LHCN-M2 (cell line): ENCODE results near the gene LBHD1. TPM values are rescaled to one million over a fixed set of nuclear protein-coding genes. Genes with fewer than 3 reads are reported as not detected.
"Not testable (repeated sequence)": the region's sequence is repeated elsewhere in the genome, so short reads cannot be mapped to it uniquely, and the experiment has no call there.

Experiments
- DNase-seq: peaks from one replicate; pipeline ENCODE4 v3.0.0-alpha.2; 2012; ENCODE audit warnings: low read depth
- polyA plus RNA-seq: library from polyadenylated mRNA; unstranded; fragments of >200 nt; gene quantifications from one replicate; pipeline ENCODE4 v1.2.1, GENCODE V29; 2012; ENCODE audit warnings: missing spikeins
- total RNA-seq: library from RNA; depleted of rRNA; stranded (reverse); fragments of >200 nt; gene quantifications from 2 replicates; pipeline ENCODE4 v1.2.3, GENCODE V29; 2014; rRNA removed

Gene LBHD1
- 3.7 and 4.7 TPM in 2 replicates for total RNA-seq
- 2.0 TPM for polyA plus RNA-seq

DNA sequence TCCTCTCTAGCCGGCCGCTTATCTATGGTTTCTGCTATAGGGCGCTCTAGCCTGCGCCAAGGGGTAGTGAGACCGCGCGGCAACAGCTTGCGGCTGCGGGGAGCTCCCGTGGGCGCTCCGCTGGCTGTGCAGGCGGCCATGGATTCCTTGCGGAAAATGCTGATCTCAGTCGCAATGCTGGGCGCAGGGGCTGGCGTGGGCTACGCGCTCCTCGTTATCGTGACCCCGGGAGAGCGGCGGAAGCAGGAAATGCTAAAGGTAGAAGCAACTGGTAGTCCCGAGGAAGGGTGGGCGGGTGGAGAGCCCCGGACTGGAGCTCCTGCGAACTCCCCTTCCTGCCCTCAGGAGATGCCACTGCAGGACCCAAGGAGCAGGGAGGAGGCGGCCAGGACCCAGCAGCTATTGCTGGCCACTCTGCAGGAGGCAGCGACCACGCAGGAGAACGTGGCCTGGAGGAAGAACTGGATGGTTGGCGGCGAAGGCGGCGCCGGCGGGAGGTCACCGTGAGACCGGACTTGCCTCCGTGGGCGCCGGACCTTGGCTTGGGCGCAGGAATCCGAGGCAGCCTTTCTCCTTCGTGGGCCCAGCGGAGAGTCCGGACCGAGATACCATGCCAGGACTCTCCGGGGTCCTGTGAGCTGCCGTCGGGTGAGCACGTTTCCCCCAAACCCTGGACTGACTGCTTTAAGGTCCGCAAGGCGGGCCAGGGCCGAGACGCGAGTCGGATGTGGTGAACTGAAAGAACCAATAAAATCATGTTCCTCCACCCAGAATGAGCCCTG, at the start of gene LBHD1, which contains the start of gene UQCC3:
LBHD1 (minus strand) TSS at position 660 of the 782 bp plus-strand sequence. CDS start 2,236 bp downstream, outside the sequence.
UQCC3 (plus strand) TSS at position 66 of the 782 bp plus-strand sequence; CDS start at position 139, 73 bp downstream.
- peak; percentile 88 for DNase-seq

DNA sequence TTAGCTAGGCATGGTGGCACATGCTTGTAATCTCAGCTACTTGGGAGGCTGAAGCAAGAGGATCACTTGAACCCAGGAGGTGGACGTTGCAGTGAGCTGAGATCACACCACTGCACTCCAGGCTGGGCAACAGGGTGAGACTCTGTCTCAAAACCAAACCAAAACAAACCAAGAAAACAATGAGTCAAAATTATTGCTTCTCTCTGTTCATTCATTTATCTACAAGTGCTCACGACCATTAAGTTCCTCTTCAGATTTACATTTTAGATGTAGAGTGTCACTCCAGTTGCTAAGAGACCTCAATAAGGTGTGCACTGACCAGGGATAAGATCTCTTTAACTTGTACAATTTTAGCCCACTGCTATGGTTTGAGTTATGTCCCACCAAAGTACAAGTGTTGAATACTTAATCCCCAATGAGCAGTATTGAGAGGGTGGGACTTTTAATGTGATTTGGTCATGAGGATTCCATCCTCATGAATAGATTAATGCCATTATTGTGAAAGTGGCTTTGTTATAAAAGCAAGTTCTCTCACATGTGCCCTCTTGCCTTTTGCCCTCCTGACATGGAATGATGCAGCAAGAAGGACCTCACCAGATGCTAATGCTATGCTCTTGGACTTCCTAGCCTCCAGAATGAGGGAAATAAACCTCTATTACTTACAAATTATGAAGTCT, 47.4 kb upstream of the LBHD1 start:
- DNase-seq: peak; percentile 25

DNA sequence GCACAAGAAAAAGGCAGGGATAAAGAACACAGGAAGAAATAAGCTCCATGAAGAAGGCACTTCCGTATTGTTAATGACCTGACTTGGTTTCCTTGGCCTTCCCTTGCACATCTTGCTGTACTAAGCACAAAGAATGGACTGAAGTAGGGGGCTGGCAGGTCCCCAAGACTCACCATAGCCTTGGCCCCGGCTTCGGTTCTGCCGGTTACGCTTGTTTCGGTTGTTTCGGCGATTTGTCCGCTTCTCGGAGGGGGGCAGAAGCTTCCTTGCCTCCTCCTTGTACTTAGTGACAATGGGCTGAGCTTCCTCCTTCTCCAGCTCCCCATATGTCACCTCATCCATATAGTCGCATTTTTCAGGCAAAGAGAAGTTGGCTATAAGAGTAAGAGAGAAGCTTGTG, 44.7 kb upstream of the LBHD1 start:
- no peak for DNase-seq

DNA sequence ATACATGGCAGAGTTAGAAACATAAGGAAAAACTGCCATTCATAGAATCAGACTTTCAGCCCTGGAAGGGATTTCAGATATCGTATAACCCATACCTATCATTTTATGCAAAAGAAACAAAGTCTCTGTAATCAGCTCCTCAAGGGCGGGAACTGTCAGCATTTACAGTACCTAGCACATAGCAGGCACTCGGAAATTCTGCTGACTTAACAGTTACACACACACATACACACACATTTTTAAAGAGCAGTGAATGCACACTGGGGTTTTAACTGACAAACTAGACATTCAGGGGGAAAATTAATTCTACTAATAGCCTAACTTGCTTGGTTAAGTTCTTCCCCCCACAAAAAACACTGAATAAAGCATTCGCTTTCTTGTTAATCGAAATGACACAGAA, 44.1 kb upstream of the LBHD1 start:
- DNase-seq: no peak

DNA sequence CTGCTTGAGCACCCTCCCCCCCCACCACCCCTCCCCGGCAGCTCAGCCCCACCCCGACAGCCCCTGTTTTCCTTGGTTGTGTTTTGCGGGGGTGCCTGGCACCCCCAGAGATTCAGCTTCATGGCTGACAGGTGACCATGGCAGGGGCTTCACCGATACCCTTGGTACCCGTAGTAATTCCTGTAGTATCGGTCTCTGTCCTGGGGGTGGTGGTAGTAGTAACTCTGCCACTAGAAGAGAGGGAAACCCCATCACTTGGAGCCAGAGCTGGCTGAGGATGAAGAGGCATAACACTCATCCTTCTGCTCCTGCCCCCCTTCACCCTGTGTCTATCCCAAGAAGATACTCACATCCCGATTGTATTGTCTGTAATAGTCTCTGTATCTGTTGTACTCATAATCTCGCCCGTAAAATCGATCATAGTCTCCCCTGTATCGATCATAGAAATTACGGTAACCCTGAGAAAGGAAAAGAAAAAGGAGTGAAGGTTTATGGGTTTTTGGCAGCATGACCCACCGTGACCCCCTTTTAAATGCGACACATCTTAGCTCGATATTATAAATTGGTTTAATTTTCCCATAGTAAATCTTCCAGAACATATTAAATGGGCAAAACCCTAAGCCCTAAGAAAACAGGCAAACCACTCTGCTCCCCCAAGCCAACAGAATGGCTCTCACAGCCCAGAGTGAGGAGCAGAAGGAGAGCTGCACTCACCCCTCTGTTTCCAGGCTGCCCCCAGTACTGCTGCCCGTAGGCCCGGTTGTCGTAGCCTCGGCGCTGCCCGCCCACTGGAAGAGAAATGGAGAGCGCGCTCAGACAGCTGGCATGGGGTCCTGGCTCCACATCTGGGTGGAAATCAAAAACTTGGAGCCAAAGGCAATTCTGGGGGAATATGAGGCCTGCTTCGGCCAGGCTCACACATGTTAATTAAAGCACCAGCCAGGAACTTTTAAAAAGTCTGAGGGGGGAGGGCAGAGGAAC, 43.4 kb upstream of the LBHD1 start:
- DNase-seq: no peak

DNA sequence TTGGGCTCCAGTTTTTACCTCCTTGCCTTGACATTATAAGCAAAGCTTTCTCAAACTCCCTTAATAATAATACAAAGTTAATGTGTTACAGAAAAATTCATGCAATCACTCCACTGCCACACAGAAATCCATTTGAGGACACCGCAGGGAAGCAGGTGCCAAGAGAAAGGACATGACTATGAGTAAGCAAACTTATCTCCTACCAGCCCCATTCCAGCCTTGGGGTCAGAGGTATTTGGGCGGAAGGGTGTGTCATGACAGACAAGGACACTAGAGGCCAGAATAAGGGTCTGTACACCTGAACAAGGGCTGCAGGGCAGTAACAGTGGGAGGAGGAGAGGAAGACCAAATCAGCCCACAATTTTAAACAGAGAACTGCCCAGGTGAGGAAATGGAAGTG, 41.3 kb upstream of the LBHD1 start:
- DNase-seq: no peak

DNA sequence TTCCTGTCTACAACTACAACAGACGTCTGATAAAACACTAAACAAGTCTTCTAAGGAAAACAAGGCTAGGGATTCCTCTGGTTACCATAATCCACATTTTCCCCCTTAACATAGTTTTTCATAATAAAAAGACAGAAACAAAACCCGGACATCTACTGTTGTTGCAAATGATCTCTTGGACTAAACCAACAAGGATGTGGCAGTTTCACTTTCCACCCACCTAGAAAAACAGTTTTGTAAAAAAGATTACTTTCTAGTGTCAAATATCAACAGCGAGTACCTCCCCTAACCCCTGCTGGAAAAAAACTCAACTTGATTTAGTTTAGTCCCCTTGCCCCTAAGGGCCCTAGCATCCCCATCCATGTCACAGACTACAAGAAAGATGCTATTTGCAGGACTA, 40.8 kb upstream of the LBHD1 start:
- DNase-seq: no peak

DNA sequence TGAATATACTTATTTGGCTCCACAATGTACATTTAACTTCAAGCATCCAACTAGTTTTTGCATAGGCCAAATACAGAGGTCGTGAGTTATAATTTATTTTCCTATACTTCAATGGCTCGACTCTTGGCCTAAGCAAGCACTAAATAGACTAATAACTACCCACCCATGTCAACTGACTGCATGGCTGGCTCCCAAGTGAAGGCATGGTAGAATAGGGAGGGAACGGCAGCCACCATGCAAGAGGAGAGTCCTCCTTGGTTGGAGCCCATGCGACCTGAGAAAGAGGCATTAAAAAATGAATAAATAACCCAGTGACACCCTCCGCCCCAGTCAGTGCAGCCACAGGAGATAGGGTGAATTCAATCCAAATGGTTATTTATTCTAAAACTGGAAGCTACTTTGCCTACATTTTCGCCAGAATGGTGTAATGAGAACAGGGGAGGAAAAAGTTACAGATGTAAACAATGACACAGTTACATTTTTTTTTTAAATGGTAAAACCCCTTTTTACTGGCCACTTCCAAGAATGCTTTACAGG, 40.3 kb upstream of the LBHD1 start:
- no peak for DNase-seq

DNA sequence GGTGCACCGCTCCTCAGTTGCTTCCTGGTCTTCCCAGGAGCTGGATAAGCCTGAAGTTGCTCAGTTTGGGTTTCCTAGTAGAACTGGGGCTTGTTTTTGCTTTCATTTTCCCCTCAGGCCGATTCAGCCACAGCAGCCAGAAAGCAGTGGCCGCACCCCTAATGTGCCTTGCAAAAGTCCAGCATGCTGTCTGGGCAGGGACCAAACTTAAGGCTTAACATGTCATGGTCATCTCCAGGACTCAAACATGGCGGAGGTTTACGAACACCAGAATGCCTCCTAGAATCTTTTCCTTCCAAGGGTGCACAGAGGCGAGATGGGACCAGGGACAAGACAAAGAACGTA, 37.9 kb upstream of the LBHD1 start:
- peak; percentile 33 for DNase-seq

DNA sequence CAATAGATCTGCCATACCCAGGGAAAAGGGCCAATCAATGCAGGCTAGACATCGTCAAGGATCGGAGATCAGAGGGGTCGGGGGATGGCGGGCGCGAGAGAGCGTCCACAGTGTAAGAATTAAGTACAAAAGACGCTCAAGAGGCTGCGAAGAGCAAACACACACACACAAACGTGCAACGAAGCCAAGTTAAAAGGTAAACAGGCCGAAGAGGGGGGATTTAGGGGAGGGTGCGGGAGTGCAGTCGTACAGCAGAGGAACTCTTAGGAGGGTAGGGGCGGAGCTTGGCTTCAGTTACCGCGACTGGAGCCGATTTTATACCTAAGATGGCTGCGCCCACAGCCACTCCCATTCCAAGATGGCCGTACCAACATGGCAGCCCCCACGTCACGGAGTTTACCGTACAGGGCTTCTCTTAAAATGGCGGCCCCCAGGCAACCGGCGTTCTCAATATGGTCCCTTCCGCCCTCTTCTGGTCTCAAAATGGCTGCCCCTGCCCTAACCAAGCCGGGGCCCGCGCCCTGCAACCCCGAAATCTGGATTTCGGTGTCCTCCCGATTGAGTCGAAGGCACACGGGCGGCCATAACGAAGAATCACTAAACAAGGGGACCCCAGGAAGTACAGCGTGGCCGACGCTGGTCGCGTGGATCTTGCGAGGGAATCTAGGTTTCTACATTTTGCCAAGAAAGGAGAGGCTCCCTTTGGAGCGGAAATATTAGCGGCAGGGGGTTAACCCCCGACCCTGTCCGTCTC, 37.4 kb upstream of the LBHD1 start:
- DNase-seq: peak; percentile 98

DNA sequence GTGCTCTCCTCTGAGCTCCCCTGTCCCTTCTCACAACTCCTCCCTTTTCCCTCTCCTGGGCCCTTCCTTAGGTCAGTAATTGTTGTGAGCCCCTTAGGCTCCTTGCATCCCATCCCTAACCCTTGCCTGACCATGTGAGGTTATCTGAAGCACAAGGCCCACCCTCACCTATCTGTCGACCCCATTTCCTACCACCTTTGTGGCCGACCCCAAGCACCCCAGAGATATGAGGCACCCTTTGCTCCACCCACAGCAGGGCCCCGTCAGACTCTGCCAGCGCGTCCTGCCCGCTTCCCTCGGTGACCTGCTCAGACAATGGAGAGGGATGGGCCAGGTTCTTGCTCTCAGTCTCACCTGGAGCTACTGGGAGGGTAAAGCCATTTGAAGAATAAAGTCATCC, 36.7 kb upstream of the LBHD1 start:
- DNase-seq: no peak

DNA sequence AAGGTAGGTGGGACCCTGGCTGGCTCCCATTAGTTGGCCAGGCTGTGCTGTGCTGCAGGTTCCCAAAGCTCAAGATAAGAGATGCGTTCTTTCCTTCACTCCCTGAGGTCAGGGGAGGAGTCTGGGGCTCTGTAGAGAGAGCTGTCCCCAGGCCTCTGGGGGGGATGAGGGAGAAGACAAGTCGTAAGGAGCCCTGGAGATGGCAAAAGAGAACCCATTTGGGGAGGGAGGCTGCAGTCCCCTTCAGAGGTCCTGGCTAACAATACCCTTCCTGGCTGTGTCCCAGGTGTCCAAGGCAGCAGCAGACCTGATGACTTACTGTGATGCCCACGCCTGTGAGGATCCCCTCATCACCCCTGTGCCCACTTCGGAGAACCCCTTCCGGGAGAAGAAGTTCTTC, 36.3 kb upstream of the LBHD1 start:
- no peak for DNase-seq

DNA sequence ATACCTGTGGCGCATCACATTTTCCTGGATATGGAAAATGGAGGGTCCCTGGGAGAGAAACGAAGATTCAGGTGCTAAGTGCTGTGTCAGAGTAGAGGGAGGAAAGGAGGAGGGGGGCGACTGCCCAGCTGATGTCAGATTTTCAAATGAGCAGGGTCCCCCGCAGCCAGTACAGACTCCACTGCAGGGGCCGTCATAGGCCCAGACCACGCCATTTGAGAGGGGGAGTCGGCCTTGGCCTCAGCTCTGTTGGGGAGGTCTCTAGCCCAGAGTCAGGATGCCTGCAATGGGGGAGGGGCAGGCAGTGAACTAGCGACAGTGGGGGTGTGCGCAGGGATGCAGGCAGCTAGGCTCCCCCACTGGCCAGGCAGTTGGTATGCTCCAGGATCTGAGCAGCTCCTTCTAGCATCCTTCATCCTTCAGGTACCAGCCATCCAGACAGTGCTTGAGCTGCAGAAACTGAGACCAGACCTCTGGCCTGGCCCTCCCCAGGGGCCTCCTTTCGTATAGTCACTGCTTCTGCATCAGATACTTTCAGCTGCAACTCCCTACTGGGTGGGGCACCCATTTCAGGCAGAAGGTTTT, 35.3 kb upstream of the LBHD1 start, which contains the start of the genes BSCL2 and GNG3:
BSCL2 (minus strand) TSS at position 148 of the 585 bp plus-strand sequence. CDS start 229 bp downstream, outside the sequence.
GNG3 (plus strand) TSS at position 400 of the 585 bp plus-strand sequence. CDS start 620 bp downstream, outside the sequence.
- DNase-seq: no peak

DNA sequence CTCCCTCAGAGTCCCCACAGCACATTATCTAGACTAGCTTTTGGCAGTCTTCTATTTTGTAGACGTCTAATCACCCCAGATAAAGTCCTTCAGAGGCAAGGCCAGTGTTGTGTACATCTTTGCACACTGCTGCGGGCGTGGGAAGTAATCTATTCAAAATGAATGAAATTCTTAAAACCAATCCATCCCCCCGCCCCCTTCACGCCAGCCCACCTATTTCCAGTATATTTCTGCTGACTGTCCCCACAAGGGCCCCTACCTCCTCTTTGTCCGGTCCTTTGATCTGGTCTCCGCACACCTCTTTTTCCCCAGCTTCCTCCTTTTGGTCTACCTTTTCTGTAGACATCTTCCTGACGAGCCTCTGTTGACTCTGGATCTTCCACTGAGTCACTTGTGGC, 34.8 kb upstream of the LBHD1 start:
- no peak for DNase-seq

DNA sequence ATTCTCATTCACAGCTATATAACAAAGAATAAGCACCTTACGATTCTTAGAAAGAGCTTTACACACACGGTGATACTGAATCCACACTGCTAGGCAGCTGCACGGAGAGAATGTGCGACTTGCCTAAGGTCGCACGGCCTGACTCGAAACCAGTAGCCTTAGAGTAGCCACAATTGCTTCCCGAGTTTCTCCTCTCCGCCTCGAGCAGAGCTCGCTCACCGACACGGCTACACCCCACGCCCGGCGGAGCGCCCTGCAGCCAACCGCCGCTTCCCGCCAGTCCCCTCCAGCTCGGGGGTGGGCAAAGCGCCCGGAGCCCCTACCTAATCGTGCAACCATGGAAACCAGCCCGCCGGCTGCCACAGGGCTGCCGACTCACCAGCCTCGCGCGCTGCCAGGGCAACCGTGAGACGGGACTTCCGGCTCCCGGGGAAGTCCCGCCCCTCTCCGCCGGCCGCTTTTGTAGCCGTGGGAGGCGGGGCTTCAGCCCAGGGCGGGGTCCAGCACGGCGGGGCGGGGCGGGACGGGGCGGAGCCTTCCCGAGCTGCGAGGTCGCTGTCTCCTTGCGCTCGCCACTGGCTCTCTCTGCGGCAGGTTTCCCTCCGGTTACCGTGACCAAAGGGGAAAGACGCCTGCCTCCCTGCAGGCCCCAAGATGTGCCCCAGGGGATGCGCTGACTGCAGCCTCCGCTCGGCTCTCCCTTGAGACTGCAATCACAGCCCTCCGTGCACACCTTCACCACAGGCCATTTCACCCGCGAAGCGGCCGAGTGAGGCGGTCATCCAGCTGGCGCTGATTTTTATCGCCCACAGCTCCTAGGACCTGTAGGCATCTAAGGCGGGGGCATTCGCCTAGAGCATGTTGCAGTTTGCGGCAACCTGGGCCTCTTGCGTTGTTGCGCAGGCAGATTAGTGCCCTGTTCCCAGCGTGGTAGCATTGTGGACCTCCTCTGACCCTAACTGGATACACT, 34.1 kb upstream of the LBHD1 start:
- peak; percentile 91 for DNase-seq

DNA sequence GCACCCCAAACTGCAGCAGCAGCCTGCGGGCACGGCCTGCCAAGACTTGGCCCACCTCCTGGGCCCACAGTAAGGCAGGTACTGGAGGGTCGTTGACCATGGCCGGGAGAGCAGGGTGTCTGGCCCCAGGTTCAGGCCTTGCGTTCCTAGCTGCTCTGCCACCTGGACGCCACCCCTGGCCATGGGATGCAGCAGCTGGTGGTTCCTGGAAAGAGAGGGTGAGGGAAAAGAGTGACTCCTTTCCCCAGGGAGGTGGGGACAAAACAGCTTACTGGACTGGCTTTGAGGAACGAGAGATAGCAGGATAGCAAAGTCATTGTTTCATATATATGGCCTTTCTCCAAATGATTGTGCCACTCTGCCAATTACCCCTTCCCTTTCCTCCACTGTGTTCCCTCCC, 33.3 kb upstream of the LBHD1 start:
- DNase-seq: peak; percentile 37

DNA sequence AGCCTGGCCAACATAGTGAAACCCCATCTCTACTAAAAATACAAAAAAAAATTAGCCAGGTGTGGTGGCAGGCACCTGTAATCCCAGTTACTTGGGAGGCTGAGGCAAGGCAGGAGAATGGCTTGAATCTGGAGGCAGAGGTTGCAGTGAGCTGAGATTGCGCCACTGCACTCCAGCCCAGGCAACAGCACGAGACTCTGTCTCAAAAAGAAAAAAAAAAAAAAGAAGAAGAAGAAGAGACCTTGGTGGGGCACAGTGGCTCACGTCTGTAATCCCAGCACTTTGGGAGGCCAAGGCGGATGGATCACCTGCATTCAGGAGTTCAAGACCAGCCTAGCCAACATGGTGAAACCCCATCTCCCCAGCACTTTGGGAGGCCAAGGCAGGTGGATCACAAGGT, 31.9 kb upstream of the LBHD1 start:
- not testable (repeated sequence) for DNase-seq

DNA sequence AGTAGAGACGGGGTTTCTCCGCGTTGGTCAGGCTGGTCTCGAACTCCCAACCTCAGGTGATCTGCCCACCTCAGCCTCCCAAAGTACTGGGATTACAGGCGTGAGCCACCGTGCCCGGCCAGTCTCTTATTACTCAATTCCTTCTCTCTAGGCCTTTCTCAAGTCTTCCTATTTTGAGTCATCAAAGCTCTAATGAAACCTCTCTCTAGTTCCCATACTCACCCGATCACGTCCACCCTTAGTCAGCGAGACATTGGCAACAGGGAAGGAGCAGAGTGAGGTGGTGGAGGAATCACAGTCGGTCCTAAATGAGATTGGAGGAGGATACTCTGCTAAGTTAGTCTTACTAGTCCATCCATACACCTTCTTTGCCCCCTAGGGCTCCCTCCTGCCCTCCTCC, 30.2 kb upstream of the LBHD1 start:
- no peak for DNase-seq
